ENCODE data around the gene ANO6. TPM values are rescaled to one million over a fixed set of nuclear protein-coding genes. Genes with fewer than 3 reads are reported as not detected.

Gene ANO6
- total RNA-seq, 3 donors from 2014 or later (not counting 1 experiment from before 2014, with no cell fraction given) = 26.6 to 31.0 (median 30.4) TPM

DNA sequence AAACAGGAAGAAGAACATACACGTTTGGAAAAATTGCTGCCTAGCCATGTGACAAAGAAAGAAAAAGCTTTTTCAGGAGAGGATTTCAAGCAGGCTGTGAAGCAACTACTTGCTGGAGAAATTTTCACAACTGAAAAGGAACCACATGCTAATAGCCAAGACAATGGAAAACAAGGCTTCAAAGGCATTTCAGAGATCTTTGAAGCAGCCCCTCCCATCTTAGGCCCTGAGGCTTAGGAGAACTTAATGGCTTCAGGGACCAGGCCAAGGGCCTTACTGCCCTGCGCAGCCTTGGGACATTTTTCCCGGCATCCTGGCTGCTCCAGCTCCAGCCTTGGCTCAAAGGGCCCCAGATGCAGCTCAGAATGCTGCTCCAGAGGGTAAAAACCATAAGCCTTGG, 257.7 kb downstream of the ANO6 start:
- Histone ChIP-seq H3K4me3 (ENCODE audit: low read length) (no peak overlapping the region), H3K4me1 (ENCODE audit: control insufficient read depth, insufficient read depth, low read length) (peaks cover 21% of the 10 kb centered on the region), H3K27ac (ENCODE audit: low read length) (no peak overlapping the region), H3K9me3 (ENCODE audit: control insufficient read depth, insufficient read depth, low read length) (peaks cover 11% of the 10 kb centered on the region), H3K27me3 (ENCODE audit: control insufficient read depth, insufficient read depth, low read length) (no peaks in the 10 kb centered on the region), H3K36me3 (ENCODE audit: control insufficient read depth, insufficient read depth, low read length) (no peaks in the 10 kb centered on the region)
- TF ChIP-seq, protein P1, sequence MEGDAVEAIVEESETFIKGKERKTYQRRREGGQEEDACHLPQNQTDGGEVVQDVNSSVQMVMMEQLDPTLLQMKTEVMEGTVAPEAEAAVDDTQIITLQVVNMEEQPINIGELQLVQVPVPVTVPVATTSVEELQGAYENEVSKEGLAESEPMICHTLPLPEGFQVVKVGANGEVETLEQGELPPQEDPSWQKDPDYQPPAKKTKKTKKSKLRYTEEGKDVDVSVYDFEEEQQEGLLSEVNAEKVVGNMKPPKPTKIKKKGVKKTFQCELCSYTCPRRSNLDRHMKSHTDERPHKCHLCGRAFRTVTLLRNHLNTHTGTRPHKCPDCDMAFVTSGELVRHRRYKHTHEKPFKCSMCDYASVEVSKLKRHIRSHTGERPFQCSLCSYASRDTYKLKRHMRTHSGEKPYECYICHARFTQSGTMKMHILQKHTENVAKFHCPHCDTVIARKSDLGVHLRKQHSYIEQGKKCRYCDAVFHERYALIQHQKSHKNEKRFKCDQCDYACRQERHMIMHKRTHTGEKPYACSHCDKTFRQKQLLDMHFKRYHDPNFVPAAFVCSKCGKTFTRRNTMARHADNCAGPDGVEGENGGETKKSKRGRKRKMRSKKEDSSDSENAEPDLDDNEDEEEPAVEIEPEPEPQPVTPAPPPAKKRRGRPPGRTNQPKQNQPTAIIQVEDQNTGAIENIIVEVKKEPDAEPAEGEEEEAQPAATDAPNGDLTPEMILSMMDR (IDR thresholded peaks at IDR 0.05) = no peak
- Mint-ChIP-seq H3K4me1 (peaks cover 27 to 33% of the 10 kb centered on the region in 2 donors), H3K36me3 (peaks cover 11% of the 10 kb centered on the region), H3K27me3 (ENCODE audit: low read depth in 2 of 2) (no peaks in the 10 kb centered on the region), H3K27ac (no peak overlapping the region), H3K4me3 (no peak overlapping the region), H3K9me3 (peaks cover under 1 to 1% of the 10 kb centered on the region in 2 donors)
- ATAC-seq (no peak), DNase-seq (no peak)
- intact Hi-C loops (cut with micrococcal nuclease) = no loop called here
- WGBS (ENCODE audit: insufficient coverage) = 90% methylated on average over 3 of the region's 3 CpGs

DNA sequence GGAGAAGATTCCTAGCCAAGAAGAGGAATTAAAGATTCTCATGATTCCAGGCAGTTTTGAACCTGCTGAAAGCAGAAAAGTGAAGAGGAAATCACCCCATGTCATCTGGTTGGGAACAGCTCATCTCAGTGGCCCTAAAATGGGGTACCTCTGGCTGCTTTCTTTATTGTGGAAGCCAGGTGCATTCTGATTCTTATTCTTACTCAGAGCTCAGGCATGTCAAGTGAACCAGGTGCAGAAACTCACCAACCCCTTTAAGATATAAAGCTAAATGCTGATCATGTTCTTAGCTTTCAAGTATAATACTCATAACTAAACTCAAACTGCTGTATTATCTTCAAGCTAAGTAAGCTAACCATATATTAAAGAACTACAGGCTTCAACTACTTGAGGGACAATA, 259.7 kb downstream of the ANO6 start:
- H3K4me1 Mint-ChIP-seq = peaks cover 12 to 19% of the 10 kb centered on the region in 2 donors
- TF ChIP-seq, protein P1 (IDR thresholded peaks at IDR 0.05) = no peak
- ATAC-seq = no peak
- peaks cover 4 to 5% of the 10 kb centered on the region in 2 donors for H3K9me3 Mint-ChIP-seq
- H3K9me3 ChIP-seq (ENCODE audit: control insufficient read depth, insufficient read depth, low read length) = peaks cover 11% of the 10 kb centered on the region
- H3K4me3 ChIP-seq (ENCODE audit: low read length) = no peak overlapping the region
- DNase-seq = no peak
- no peak overlapping the region for H3K4me3 Mint-ChIP-seq
- no peaks in the 10 kb centered on the region for H3K27me3 ChIP-seq (ENCODE audit: control insufficient read depth, insufficient read depth, low read length)
- H3K4me1 ChIP-seq (ENCODE audit: control insufficient read depth, insufficient read depth, low read length) = peaks cover 2% of the 10 kb centered on the region
- H3K27ac Mint-ChIP-seq = no peak overlapping the region
- H3K36me3 ChIP-seq (ENCODE audit: control insufficient read depth, insufficient read depth, low read length) = no peaks in the 10 kb centered on the region
- H3K27ac ChIP-seq (ENCODE audit: low read length) = no peak overlapping the region
- H3K27me3 Mint-ChIP-seq (ENCODE audit: low read depth in 2 of 2) = no peaks in the 10 kb centered on the region
- H3K36me3 Mint-ChIP-seq = peaks cover 15% of the 10 kb centered on the region
- intact Hi-C loops (cut with micrococcal nuclease) = no loop called here

DNA sequence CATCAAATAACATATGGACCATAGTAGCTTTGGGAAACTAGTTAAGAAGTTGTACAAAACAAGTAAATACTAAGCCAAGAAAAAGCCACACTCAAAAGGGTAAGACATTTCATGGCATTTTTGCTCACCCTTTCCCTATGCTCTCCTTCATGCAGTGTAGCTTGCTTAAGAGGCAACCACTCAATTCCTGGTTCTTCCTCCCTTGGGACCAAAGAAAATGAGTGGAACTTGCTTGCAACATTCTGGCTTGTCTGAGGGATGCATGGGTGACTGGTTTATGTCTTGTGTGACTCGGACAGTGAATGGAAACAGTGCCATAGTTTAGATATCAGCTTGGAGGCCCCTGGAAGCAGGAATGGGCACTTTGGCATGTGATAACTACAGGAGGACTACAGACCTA, 261.6 kb downstream of the ANO6 start:
- DNase-seq (no peak), ATAC-seq (no peak)
- Mint-ChIP-seq H3K27ac (no peak overlapping the region), H3K27me3 (ENCODE audit: low read depth in 2 of 2) (no peaks in the 10 kb centered on the region), H3K9me3 (peaks cover 4 to 5% of the 10 kb centered on the region in 2 donors), H3K4me1 (peaks cover 0 to 6% of the 10 kb centered on the region in 2 donors), H3K36me3 (peaks cover 15% of the 10 kb centered on the region), H3K4me3 (no peak overlapping the region)
- intact Hi-C loops (cut with micrococcal nuclease) = no loop called here
- 94% methylated on average over 1 of the region's 1 CpG for WGBS (ENCODE audit: insufficient coverage)
- H3K4me3 ChIP-seq (ENCODE audit: low read length) = no peak overlapping the region
- H3K4me1 ChIP-seq (ENCODE audit: control insufficient read depth, insufficient read depth, low read length) = no peaks in the 10 kb centered on the region
- H3K27ac ChIP-seq (ENCODE audit: low read length) = no peak overlapping the region
- no peaks in the 10 kb centered on the region for H3K36me3 ChIP-seq (ENCODE audit: control insufficient read depth, insufficient read depth, low read length)
- TF ChIP-seq, protein P1 (IDR thresholded peaks at IDR 0.05) = no peak
- no peaks in the 10 kb centered on the region for H3K27me3 ChIP-seq (ENCODE audit: control insufficient read depth, insufficient read depth, low read length)
- H3K9me3 ChIP-seq (ENCODE audit: control insufficient read depth, insufficient read depth, low read length) = peaks cover 11% of the 10 kb centered on the region

DNA sequence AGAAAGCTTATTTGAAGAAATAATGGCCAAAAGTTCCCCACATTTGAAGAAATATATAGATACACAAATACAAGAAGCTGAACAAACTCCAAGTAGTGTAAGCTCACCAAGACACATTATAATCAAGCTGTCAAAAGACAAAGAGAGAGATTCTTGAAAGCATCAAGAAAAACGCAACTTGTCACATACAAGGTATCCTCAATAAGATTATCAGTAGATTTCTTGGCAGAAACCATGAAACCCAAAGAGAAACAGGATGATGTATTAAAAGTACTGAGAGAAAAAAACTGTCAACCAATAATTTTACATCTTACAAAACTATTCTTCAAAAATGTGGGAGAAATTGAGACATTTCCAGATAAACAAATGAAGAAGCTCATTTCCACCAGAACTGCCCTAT, 263.0 kb downstream of the ANO6 start:
- Histone ChIP-seq H3K9me3 (ENCODE audit: control insufficient read depth, insufficient read depth, low read length) (peaks cover 11% of the 10 kb centered on the region), H3K27me3 (ENCODE audit: control insufficient read depth, insufficient read depth, low read length) (no peaks in the 10 kb centered on the region), H3K36me3 (ENCODE audit: control insufficient read depth, insufficient read depth, low read length) (no peaks in the 10 kb centered on the region), H3K4me3 (ENCODE audit: low read length) (no peak overlapping the region), H3K27ac (ENCODE audit: low read length) (no peak overlapping the region), H3K4me1 (ENCODE audit: control insufficient read depth, insufficient read depth, low read length) (no peaks in the 10 kb centered on the region)
- no CpG with 5 or more reads among the region's 1 CpG for WGBS (ENCODE audit: insufficient coverage)
- H3K36me3 Mint-ChIP-seq = peaks cover 15% of the 10 kb centered on the region
- intact Hi-C loops (cut with micrococcal nuclease) = no loop called here
- no peak overlapping the region for H3K4me3 Mint-ChIP-seq
- peaks cover 4 to 5% of the 10 kb centered on the region in 2 donors for H3K9me3 Mint-ChIP-seq
- DNase-seq (no peak), ATAC-seq (no peak)
- no peaks in the 10 kb centered on the region for H3K27me3 Mint-ChIP-seq (ENCODE audit: low read depth in 2 of 2)
- TF ChIP-seq, protein P1 (IDR thresholded peaks at IDR 0.05) = no peak
- peaks cover 0 to 6% of the 10 kb centered on the region in 2 donors for H3K4me1 Mint-ChIP-seq
- H3K27ac Mint-ChIP-seq = no peak overlapping the region
